Measurements from ENCODE around the gene OLFML1.

The OLFML1 gene

GRCh38 chr11:7533199-7534041 lies 48.1 kb downstream of the OLFML1 start:
- DNase-seq (ENCODE audit: low read depth), result no peak
- TF ChIP-seq, protein P1, sequence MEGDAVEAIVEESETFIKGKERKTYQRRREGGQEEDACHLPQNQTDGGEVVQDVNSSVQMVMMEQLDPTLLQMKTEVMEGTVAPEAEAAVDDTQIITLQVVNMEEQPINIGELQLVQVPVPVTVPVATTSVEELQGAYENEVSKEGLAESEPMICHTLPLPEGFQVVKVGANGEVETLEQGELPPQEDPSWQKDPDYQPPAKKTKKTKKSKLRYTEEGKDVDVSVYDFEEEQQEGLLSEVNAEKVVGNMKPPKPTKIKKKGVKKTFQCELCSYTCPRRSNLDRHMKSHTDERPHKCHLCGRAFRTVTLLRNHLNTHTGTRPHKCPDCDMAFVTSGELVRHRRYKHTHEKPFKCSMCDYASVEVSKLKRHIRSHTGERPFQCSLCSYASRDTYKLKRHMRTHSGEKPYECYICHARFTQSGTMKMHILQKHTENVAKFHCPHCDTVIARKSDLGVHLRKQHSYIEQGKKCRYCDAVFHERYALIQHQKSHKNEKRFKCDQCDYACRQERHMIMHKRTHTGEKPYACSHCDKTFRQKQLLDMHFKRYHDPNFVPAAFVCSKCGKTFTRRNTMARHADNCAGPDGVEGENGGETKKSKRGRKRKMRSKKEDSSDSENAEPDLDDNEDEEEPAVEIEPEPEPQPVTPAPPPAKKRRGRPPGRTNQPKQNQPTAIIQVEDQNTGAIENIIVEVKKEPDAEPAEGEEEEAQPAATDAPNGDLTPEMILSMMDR (conservative IDR thresholded peaks at IDR 0.05; ENCODE audit: control insufficient read depth, insufficient read depth, low read depth, low read length), result no peak
- no peak overlapping the region for H3K4me3 ChIP-seq (ENCODE audit: control insufficient read depth, low read depth, low read length)

GRCh38 chr11:7534042-7534378 lies 48.7 kb downstream of the OLFML1 start:
- TF ChIP-seq, protein P1 (conservative IDR thresholded peaks at IDR 0.05; ENCODE audit: control insufficient read depth, insufficient read depth, low read depth, low read length), result no peak
- no peak overlapping the region for H3K4me3 ChIP-seq (ENCODE audit: control insufficient read depth, low read depth, low read length)
- no peak for DNase-seq (ENCODE audit: low read depth)

DNA sequence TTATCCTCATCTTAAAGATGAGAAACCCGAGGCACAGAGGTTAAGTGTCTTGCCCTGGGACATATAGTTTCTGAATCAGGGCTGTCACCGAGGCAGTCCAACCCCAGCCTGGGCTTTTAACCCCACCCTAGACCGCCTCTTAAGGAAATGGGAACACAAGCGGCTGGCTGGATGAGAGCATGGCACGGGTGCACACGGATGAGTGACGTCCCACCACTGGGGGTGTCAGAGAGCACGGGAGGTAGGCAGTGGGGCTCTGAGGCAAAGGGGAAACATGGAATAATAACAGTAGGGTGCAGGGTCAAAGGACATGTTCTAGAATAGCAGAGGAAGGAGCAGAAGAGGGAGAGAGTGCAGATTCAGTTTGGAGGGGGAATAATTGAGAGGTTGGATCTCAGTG lies 50.8 kb downstream of the OLFML1 start:
- TF ChIP-seq, protein P1 (conservative IDR thresholded peaks at IDR 0.05; ENCODE audit: control insufficient read depth, insufficient read depth, low read depth, low read length), result no peak
- no peak for DNase-seq (ENCODE audit: low read depth)
- H3K4me3 ChIP-seq (ENCODE audit: control insufficient read depth, low read depth, low read length), result no peak overlapping the region

- H3K4me3 ChIP-seq (ENCODE audit: control insufficient read depth, low read depth, low read length), result no peak overlapping the region
- TF ChIP-seq, protein P1 (conservative IDR thresholded peaks at IDR 0.05; ENCODE audit: control insufficient read depth, insufficient read depth, low read depth, low read length), result no peak
- no peak for DNase-seq (ENCODE audit: low read depth)
These were observed 52.0 kb downstream of the OLFML1 start for GRCh38 chr11:7537265-7537664.

GRCh38 chr11:7538031-7538430 lies 52.7 kb downstream of the OLFML1 start:
- no peak overlapping the region for H3K4me3 ChIP-seq (ENCODE audit: control insufficient read depth, low read depth, low read length)
- DNase-seq (ENCODE audit: low read depth), result peak; percentile 50
- TF ChIP-seq, protein P1 (conservative IDR thresholded peaks at IDR 0.05; ENCODE audit: control insufficient read depth, insufficient read depth, low read depth, low read length), result no peak

DNA sequence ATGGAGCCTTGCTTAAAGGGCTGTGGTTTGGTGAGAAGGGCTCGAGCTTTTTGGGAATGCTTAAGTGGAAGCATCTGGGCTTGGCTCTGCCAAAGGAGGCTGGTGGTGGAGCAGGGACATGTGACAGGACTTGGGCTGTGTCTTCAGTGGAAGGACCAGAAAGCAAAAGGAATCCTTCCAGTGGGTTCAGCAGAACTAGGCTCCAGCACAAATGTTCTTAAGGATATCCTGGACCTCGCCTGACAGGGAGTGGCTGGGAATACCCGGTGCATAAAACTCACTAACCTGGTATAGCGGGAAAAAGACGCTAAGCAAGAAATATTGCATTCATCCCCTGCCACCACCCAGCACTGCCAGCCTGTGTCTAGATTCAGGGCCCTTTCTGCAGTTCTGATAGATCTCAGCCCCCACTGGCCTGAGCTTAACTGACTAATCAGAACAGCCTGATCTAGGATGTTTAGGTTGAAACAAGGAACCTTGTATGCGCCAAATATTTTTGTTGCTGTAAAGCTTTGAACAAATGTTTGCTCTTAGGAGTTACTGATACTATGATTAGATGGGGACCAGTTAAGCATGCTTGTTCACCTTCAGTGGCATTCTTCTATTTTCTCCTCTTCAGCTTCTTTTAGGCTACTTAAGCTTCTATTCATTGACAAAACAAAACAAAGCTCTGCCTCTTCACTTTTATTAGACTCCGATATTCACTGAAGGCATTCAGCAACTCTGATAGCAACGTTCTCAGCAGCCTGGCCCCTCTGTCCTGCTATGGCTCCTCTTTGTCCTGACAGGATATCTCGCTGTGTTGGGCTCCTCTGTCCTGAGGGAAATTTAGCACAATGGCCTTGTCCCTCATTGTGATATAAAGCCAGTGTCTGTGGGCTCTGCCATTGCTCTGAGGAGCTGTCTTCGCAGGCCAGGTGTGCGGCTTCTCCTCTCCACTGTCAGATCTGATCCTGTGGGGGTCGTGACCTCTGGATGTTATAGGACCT lies 53.5 kb downstream of the OLFML1 start:
- TF ChIP-seq, protein P1 (conservative IDR thresholded peaks at IDR 0.05; ENCODE audit: control insufficient read depth, insufficient read depth, low read depth, low read length), result no peak
- DNase-seq (ENCODE audit: low read depth), result no peak
- no peak overlapping the region for H3K4me3 ChIP-seq (ENCODE audit: control insufficient read depth, low read depth, low read length)
